Neural progenitor cell (in vitro differentiated cells): ENCODE results near the gene GPR65. TPM values are rescaled to one million over a fixed set of nuclear protein-coding genes. Genes with fewer than 3 reads are reported as not detected.

Experiments used
- DNase-seq: peaks from one replicate; pipeline ENCODE4 v3.0.0-alpha.2; 2016; ENCODE audit warnings: low spot score
- H2AFZ ChIP-seq: fragments of 200-600 bp; sonication (generic); replicated peaks from 2 replicates; pipeline ENCODE4 v1.6.1; 2016; ENCODE audit warnings: antibody characterized with exemption
- H3F3A ChIP-seq: fragments of 200-600 bp; sonication (generic); 2 replicates; pipeline ENCODE4 v1.6.1; 2016; ENCODE audit warnings: antibody characterized with exemption, low read depth
- H3K27ac ChIP-seq: fragments of 200-600 bp; sonication (generic); 2 replicates; pipeline ENCODE4 v1.5.1; 2016; ENCODE audit warnings: mild to moderate bottlenecking
- H3K27me3 ChIP-seq: fragments of 200-600 bp; sonication (generic); 2 replicates; pipeline ENCODE4 v1.6.1; 2016; ENCODE audit warnings: mild to moderate bottlenecking, moderate library complexity
- H3K36me3 ChIP-seq: fragments of 200-600 bp; sonication (generic); 2 replicates; pipeline ENCODE4 v1.5.1; 2016
- H3K4me1 ChIP-seq: fragments of 200-600 bp; sonication (generic); 2 replicates; pipeline ENCODE4 v1.6.1; 2016; ENCODE audit warnings: mixed run types
- H3K4me2 ChIP-seq: fragments of 200-600 bp; sonication (generic); 2 replicates; pipeline ENCODE4 v1.6.1; 2016
- H3K4me3 ChIP-seq: fragments of 200-600 bp; sonication (generic); 2 replicates; pipeline ENCODE4 v1.5.1; 2016
- H3K79me2 ChIP-seq: fragments of 200-600 bp; sonication (generic); 2 replicates; pipeline ENCODE4 v1.6.1; 2016; ENCODE audit warnings: low read depth
- H3K9ac ChIP-seq: fragments of 200-600 bp; sonication (generic); 2 replicates; pipeline ENCODE4 v1.6.1; 2016
- H3K9me3 ChIP-seq: fragments of 200-600 bp; sonication (generic); 2 replicates; pipeline ENCODE4 v1.5.1; 2016; ENCODE audit warnings: low read depth
- H4K20me1 ChIP-seq: fragments of 200-600 bp; sonication (generic); 2 replicates; pipeline ENCODE4 v1.6.1; 2016; ENCODE audit warnings: low read depth
- H3K27ac Mint-ChIP-seq: 3 replicates; pipeline ENCODE4 v1.8.0; 2021; ENCODE audit warnings: mixed read lengths
- H3K27me3 Mint-ChIP-seq: 2 replicates; pipeline ENCODE4 v1.8.0; 2022; ENCODE audit warnings: low read depth, mild to moderate bottlenecking, inconsistent platforms, moderate library complexity, mixed read lengths; ENCODE audit not compliant: insufficient read depth
- H3K36me3 Mint-ChIP-seq: 3 replicates; pipeline ENCODE4 v1.8.0; 2021; ENCODE audit warnings: mixed read lengths
- H3K4me1 Mint-ChIP-seq: 3 replicates; pipeline ENCODE4 v1.8.0; 2021; ENCODE audit warnings: mixed read lengths
- H3K4me3 Mint-ChIP-seq: 3 replicates; pipeline ENCODE4 v1.8.0; 2021; ENCODE audit warnings: mild to moderate bottlenecking, moderate library complexity, mixed read lengths
- H3K9me3 Mint-ChIP-seq: 3 replicates; pipeline ENCODE4 v1.8.0; 2020; ENCODE audit warnings: mixed read lengths
- CTCF ChIP-seq: fragments of 200-600 bp; sonication (generic); IDR thresholded peaks from 2 replicates; pipeline ENCODE4 v1.5.1; 2017; ENCODE audit warnings: antibody characterized with exemption, mild to moderate bottlenecking
- EZH2 ChIP-seq: fragments of 200-600 bp; sonication (generic); IDR thresholded peaks from 2 replicates; pipeline ENCODE4 v1.6.1; 2017; ENCODE audit warnings: antibody characterized with exemption, mild to moderate bottlenecking, moderate library complexity
- EZH2phosphoT487 ChIP-seq: fragments of 200-600 bp; sonication (generic); IDR thresholded peaks from 2 replicates; pipeline ENCODE4 v1.6.1; 2017; ENCODE audit warnings: antibody characterized with exemption
- small RNA-seq: library from RNA; depleted of rRNA; stranded (forward); fragments of <200 nt; gene quantifications from one replicate; pipeline ENCODE3, GENCODE V24; 2015
- total RNA-seq: library from RNA; depleted of rRNA; stranded (reverse); fragments of >200 nt; gene quantifications from 2 replicates; pipeline ENCODE4 v1.2.3, GENCODE V29; 2015; ENCODE audit warnings: low replicate concordance

The GPR65 gene
- total RNA-seq, 1 donor from 2014 or later = not detected

- DNase-seq = no peak
- no peak overlapping the region for H3K4me3 Mint-ChIP-seq
- no peaks in the 10 kb centered on the region for H3K27me3 ChIP-seq
- no peak for TF ChIP-seq CTCF
- TF ChIP-seq EZH2 = no peak
- TF ChIP-seq EZH2phosphoT487 = no peak
- no peak overlapping the region for H3K4me2 ChIP-seq
- no peaks in the 10 kb centered on the region for H4K20me1 ChIP-seq
- no peaks in the 10 kb centered on the region for H3K9me3 ChIP-seq
- no peaks in the 10 kb centered on the region for H3K36me3 ChIP-seq
- H3F3A ChIP-seq = no peaks in the 10 kb centered on the region
- no peak overlapping the region for H3K27ac Mint-ChIP-seq
- no peaks in the 10 kb centered on the region for H3K4me1 Mint-ChIP-seq
- H3K9me3 Mint-ChIP-seq = peaks cover 12% of the 10 kb centered on the region
- no peak overlapping the region for H3K9ac ChIP-seq
- no peak overlapping the region for H2AFZ ChIP-seq
- no peaks in the 10 kb centered on the region for H3K79me2 ChIP-seq
- H3K36me3 Mint-ChIP-seq = no peaks in the 10 kb centered on the region
- H3K4me3 ChIP-seq = no peak overlapping the region
- H3K27me3 Mint-ChIP-seq = peaks cover 2% of the 10 kb centered on the region
- H3K27ac ChIP-seq = no peak overlapping the region
- no peaks in the 10 kb centered on the region for H3K4me1 ChIP-seq
These were observed 45.0 kb downstream of the GPR65 start for GRCh38 chr14:88049936-88050335.

GRCh38 chr14:88060576-88060975 lies 55.6 kb downstream of the GPR65 start:
- Histone ChIP-seq H3K79me2 (no peaks in the 10 kb centered on the region), H2AFZ (no peak overlapping the region), H3K36me3 (no peaks in the 10 kb centered on the region), H3F3A (no peaks in the 10 kb centered on the region), H3K27ac (no peak overlapping the region), H4K20me1 (no peaks in the 10 kb centered on the region), H3K4me2 (no peak overlapping the region), H3K4me3 (no peak overlapping the region), H3K9ac (no peak overlapping the region), H3K4me1 (no peaks in the 10 kb centered on the region), H3K27me3 (no peaks in the 10 kb centered on the region), H3K9me3 (no peaks in the 10 kb centered on the region)
- Mint-ChIP-seq H3K4me1 (no peaks in the 10 kb centered on the region), H3K27ac (no peak overlapping the region), H3K4me3 (no peak overlapping the region), H3K27me3 (peaks cover 2% of the 10 kb centered on the region), H3K36me3 (no peaks in the 10 kb centered on the region), H3K9me3 (peaks cover 2% of the 10 kb centered on the region)
- no peak for DNase-seq
- TF ChIP-seq CTCF (no peak), EZH2phosphoT487 (no peak), EZH2 (no peak)

- Histone ChIP-seq H3K9ac (no peak overlapping the region), H3K27ac (no peak overlapping the region), H3K9me3 (no peaks in the 10 kb centered on the region), H3K27me3 (no peaks in the 10 kb centered on the region), H4K20me1 (no peaks in the 10 kb centered on the region), H2AFZ (no peak overlapping the region), H3K4me3 (no peak overlapping the region), H3K4me2 (no peak overlapping the region), H3K36me3 (no peaks in the 10 kb centered on the region), H3F3A (no peaks in the 10 kb centered on the region), H3K79me2 (no peaks in the 10 kb centered on the region), H3K4me1 (no peaks in the 10 kb centered on the region)
- Mint-ChIP-seq H3K27me3 (peaks cover 2% of the 10 kb centered on the region), H3K36me3 (no peaks in the 10 kb centered on the region), H3K9me3 (no peaks in the 10 kb centered on the region), H3K27ac (no peak overlapping the region), H3K4me3 (no peak overlapping the region), H3K4me1 (no peaks in the 10 kb centered on the region)
- no peak for TF ChIP-seq CTCF
- no peak for TF ChIP-seq EZH2phosphoT487
- TF ChIP-seq EZH2 = no peak
- no peak for DNase-seq
These were observed 58.9 kb downstream of the GPR65 start for GRCh38 chr14:88063811-88064210.

Small RNA genes lying within 50 kb of the gene (small RNA-seq; reads per million reads assigned to genes)
- not detected for gene RNU6-835P

Other genes starting within 250 kb of the GPR65 start
- gene GALC, start 12.0 kb upstream of the GPR65 start, total RNA-seq = 22.8 and 30.8 TPM in 2 replicates